Epidermal melanocyte (primary cell): Measurements from ENCODE around the gene DCAF5.

Experiments used
- DNase-seq: peaks from one replicate; pipeline ENCODE4 v3.0.0; 2011; ENCODE audit warnings: low spot score; ENCODE audit not compliant: insufficient read length

Gene DCAF5

DNA sequence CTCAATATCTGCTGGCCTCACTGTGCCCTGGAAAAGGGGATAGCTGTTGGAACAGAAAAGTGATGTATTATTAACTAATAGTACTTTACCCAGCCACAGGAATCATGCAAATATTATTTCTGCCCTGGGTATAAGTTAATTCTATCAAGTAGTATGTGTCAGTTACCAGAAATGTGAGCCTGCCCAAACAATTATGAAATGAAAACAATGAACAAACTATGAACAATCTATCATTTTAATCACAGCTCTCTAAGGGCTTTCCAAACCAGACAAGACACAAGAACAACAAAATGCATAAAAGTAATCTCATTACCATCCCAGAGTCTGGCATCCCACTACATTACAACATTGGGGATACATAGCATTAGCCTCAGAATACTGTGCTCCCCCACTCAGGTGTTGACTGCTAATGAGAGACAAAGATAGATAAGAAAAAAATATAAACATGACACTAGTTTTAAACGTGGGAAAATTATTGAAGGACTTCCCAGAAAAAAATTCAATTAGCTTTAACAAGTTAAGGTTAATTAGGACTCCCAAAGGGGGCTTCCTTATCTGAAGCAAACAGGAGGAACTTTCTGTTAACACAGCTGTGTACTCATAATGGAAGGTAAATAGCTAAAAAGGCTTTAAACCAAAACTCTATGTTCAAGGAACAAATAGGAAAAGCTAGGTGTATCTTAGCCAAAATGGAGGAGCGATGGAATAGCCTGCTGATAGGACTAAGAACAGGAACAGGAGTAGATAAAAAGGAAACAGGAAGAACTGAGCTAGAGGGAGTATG, 3.3 kb downstream of the DCAF5 start:
- DNase-seq = no peak

DNA sequence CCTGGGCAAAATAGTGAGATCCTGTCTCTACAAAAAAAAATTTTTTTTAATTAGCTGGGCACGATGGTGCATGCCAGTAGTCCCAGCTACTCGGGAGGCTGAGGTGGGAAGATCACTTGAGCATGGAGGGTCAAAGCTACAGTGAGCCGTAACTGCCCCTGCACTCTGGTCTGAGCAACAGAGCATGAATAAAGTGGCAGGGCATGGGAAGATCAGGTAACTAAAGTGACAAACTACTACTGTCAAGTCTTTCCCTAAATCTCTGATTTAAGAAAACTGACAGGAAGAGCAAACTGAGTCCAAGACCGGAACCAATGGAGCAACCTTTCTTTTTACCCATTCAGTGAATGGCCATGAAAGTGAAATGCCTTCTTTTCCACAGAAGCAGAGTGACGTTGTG, 10.8 kb downstream of the DCAF5 start:
- no peak for DNase-seq

GRCh38 chr14:69141550-69141949, 11.4 kb downstream of the DCAF5 start:
- no peak for DNase-seq

DNA sequence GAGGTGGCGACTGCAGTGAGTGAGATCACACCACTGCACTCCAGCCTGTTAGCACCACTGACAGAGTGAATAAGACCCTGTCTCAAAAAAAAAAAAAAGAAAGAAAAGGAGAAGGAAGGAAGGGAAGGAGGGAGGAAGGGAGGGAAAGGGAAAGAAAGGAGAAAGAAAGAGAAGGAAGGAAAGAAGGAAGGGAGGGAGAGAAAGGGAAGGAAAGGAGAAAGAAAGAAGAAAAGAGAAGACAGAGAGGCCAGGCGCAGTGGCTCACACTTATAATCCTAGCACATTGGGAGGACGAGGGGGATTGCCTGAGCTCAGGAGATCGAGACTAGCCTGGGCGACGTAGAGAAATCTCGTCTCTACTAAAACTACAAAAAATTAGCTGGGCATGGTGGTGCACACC, 13.2 kb downstream of the DCAF5 start:
- no peak for DNase-seq

GRCh38 chr14:69137843-69138535, 14.9 kb downstream of the DCAF5 start:
- no peak for DNase-seq

GRCh38 chr14:69137416-69137815, 15.5 kb downstream of the DCAF5 start:
- DNase-seq = no peak

GRCh38 chr14:69135133-69135532, 17.8 kb downstream of the DCAF5 start:
- DNase-seq = no peak

DNA sequence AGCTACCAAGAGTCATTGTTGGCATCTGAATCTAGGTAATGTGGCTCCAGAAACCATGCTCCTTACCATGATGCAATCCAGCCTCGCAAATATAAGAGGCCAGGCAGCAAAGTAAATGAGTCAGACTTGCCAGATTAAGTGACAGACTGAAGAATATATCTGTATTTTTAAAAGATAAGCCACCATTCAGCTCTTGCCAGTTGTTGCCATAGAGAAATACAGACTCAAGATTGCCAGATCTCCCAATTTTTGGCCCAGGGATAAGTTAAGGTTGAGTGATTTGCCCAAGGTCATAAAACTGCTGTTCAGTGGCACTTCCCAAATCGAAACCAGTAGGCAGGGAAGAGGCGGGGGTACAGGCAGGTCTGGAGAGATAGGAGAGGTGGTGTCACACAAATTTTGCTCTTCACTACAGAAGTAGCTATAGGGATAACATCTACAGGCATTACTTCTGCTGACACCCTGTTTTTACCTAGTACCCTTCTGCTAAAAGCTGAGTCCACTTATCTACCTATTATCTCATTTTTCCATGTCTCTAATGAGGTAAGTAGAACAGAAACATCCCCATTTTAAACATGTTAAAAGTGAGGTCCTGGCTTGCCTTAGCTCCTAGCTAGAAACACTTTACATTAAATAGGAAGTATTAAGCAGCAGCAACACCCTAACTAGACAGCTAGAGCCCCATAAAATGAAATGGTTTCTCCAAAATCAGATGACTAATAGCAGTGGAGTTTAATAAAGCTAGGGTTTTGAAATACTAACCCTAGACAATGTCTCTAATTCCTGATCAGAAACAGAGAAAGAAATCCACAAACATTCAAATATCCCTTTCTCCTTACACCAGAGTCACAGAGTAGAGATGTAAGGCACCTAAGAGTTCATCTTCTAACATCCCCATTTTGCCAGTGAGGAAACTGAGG, 19.5 kb downstream of the DCAF5 start:
- DNase-seq = no peak

DNA sequence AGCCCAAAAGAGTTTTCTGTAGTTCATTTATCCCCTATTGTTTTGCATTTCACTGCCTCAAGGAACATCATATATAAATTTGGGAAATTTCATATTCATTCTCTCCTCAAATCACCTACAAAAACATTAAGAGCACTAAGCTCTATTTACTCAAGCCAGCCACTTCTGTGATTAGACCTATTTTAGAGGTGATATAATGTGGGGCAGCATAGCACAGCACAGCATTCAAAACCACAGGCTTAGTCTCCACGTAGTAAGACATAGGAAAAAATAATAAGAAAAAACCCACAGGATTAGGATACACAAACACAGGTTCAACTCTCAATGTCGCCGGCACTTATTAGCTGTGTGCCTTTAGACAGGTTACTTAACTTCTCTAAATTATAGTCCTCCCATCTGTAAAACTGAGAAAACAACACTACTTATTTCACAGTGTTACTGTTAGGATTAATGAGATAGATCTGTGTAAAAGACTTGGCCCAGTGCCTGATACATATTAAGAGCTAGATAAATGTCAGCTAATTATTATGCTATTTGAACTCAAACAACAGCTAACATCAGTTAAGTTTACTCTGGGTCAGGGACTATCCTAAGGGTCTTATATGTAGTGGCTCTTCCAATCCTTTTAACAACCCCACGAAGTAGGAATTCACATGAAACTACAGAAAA, 20.3 kb downstream of the DCAF5 start:
- DNase-seq = no peak

- no peak for DNase-seq
These were observed 21.7 kb downstream of the DCAF5 start for GRCh38 chr14:69131176-69131575.

DNA sequence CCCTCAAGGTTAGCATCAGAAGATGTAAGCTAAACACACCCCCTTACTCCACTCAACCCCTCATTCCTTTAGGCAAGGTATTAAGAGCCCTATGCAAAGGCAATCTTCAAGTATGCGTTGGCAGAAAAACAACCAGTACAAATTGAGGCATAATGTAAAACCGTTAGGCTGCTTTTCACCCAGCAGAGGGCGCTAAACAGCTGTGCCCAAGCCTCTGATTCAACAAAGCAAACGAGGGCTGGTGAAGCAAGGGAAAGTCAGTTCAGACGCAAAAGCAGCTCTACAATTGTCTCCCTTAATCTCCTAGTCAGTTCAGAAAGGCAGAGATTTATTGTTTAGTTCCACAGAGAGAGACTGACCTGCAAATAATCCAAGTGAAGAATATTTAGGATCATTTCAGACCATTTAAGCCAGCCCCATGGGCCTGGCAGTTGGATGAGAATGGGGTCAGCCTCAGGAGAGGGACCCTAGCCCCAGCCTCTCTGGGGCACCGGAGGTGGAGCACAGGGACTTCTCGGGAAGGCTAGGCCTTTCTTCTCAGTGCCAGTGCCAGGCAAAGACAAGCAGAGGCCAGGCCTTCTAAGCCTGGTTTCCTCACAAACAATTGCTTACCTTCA, 23.5 kb downstream of the DCAF5 start:
- peak; percentile 78 for DNase-seq

DNA sequence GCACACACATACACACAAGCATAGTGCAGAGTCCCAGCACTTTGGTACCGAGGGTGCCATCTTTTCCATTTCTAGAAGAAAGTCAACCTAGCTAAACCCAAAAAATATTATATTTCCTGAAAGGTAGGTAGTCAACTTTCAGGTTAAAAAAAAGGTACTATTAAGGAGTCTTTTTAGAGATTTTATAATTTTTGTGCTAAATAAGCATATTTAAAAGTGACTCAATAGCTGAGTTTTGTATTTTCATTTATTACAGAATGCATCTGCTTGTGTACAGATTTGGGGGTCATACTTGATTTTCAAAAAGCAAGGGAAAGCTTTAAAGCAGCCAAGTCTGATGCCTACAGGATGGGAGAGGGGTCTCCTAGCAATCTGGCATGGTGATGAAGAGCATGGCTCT, 34.6 kb downstream of the DCAF5 start:
- no peak for DNase-seq

- no peak for DNase-seq
These were observed 35.7 kb downstream of the DCAF5 start for GRCh38 chr14:69117020-69117767.

- no peak for DNase-seq
These were observed 37.3 kb downstream of the DCAF5 start for GRCh38 chr14:69115407-69116185.

DNA sequence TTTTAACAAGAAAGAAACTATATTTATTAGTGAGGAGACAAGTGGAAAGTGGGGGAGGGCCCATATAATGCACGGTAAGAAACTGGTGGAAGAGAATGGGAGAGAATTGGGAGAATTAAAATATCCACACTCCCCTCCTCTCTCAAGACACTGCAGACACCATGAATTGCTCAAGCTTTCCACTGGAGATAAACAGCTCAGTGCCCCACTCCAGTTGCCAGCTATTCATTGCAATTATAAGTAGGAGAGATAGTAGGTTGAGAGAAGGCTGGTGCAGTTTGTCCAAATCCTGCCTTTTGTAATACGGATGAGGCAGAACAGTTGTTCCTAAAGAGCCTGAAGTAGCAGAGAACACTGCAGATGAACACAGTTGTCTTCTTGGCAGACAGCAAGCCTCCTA, 38.2 kb downstream of the DCAF5 start:
- no peak for DNase-seq

DNA sequence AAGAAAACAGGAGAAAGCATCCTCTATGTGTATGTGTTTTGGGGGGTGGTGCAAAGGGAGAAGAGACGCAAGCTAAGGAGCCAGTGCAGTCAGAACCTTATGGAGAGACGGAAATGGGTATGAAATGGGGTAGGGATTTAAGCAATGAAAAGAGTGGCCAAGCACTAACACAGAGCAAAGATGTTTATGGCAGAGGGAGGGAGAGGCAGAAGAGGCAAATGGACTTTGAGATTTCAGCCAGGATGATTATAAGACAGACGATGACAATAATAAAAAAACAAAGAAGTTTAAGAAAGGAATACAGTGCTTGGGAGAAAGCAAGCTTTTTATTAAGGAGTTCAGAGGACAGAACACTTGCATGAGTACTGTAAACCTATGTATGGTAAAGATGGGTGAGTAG, 44.6 kb downstream of the DCAF5 start:
- no peak for DNase-seq

- no peak for DNase-seq
These were observed 45.4 kb downstream of the DCAF5 start for GRCh38 chr14:69107407-69108003.

GRCh38 chr14:69106451-69106850, 46.5 kb downstream of the DCAF5 start:
- DNase-seq = no peak

- no peak for DNase-seq
These were observed 47.6 kb downstream of the DCAF5 start for GRCh38 chr14:69105326-69105725.
